ENCODE data around the gene TMEM123. TPM values are rescaled to one million over a fixed set of nuclear protein-coding genes. Genes with fewer than 3 reads are reported as not detected.

The TMEM123 gene
- total RNA-seq, 1 experiment from 2014 or later: 214 TPM

DNA sequence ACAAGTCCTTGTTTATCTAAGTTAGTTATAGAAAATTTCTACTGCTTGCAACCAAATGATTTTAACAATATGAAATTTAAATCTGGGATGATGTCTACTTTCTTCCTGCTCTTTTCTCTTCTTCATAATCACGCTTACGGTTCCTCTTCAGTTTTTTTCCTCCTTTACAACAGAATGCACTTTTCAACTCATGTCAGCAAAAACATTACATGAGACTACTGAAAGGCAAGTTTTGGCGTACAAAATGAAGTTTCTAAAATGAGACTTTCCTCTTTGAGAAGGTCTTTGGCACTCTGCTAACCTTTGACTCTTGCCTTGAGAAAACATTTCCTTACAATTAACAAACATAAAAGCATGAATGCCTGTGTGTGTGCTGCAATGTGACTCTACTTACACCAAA, 23.3 kb downstream of the TMEM123 start:
- Histone ChIP-seq H3K9me3 (ENCODE audit: low read depth, low read length, poor library complexity, severe bottlenecking) (peaks cover 23% of the 10 kb centered on the region), H3K36me3 (ENCODE audit: insufficient read depth, low read length, poor library complexity, severe bottlenecking) (peaks cover 23% of the 10 kb centered on the region), H3K4me3 (ENCODE audit: low read depth, low read length, poor library complexity, severe bottlenecking) (no peak overlapping the region), H3K27ac (ENCODE audit: low read depth, low read length, poor library complexity, severe bottlenecking) (no peak overlapping the region), H3K4me1 (ENCODE audit: insufficient read depth, low read length, poor library complexity, severe bottlenecking) (peaks cover 38% of the 10 kb centered on the region), H3K27me3 (replicated peaks; ENCODE audit: insufficient read depth, low read depth, low read length, poor library complexity) (no peaks in the 10 kb centered on the region)
- CTCF ChIA-PET: no interaction called here
- POLR2A ChIA-PET (ENCODE audit: low non-redundant PET): no interaction called here
- intact Hi-C loops (cut with micrococcal nuclease; ENCODE audit: unreplicated experiment): no loop called here
- no peak for DNase-seq (ENCODE audit: low spot score)
- BruUV-seq (replicated peaks): no TSS peak
- TF ChIP-seq, protein P1, sequence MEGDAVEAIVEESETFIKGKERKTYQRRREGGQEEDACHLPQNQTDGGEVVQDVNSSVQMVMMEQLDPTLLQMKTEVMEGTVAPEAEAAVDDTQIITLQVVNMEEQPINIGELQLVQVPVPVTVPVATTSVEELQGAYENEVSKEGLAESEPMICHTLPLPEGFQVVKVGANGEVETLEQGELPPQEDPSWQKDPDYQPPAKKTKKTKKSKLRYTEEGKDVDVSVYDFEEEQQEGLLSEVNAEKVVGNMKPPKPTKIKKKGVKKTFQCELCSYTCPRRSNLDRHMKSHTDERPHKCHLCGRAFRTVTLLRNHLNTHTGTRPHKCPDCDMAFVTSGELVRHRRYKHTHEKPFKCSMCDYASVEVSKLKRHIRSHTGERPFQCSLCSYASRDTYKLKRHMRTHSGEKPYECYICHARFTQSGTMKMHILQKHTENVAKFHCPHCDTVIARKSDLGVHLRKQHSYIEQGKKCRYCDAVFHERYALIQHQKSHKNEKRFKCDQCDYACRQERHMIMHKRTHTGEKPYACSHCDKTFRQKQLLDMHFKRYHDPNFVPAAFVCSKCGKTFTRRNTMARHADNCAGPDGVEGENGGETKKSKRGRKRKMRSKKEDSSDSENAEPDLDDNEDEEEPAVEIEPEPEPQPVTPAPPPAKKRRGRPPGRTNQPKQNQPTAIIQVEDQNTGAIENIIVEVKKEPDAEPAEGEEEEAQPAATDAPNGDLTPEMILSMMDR (conservative IDR thresholded peaks at IDR 0.05; ENCODE audit: low read depth, low read length): no peak
- no peak for TF ChIP-seq EZH2 (IDR thresholded peaks at IDR 0.05; ENCODE audit: borderline replicate concordance, low read depth, low read length, poor library complexity, severe bottlenecking)

DNA sequence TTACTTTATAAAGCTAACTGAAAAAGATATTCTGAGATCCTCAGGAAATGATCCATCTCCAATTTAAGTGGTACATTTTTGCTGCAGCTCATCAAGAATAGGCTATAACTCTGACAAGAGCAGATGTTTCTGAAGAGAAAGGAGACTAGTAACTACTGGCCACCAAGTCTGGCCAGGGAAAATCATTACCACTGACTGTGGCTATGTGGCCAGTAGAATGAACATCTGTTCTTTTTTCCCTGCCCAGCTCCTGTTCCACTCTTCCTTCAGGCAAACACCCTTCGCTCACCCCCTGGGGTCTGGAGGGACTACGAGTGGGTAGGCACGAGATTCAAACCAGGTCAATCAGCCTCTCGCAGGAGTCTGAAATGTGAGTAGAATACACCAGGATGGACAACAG, 23.9 kb downstream of the TMEM123 start:
- Histone ChIP-seq H3K36me3 (ENCODE audit: insufficient read depth, low read length, poor library complexity, severe bottlenecking) (peaks cover 18% of the 10 kb centered on the region), H3K9me3 (ENCODE audit: low read depth, low read length, poor library complexity, severe bottlenecking) (peaks cover 19% of the 10 kb centered on the region), H3K27me3 (replicated peaks; ENCODE audit: insufficient read depth, low read depth, low read length, poor library complexity) (no peaks in the 10 kb centered on the region), H3K27ac (ENCODE audit: low read depth, low read length, poor library complexity, severe bottlenecking) (no peak overlapping the region), H3K4me1 (ENCODE audit: insufficient read depth, low read length, poor library complexity, severe bottlenecking) (peaks cover 42% of the 10 kb centered on the region), H3K4me3 (ENCODE audit: low read depth, low read length, poor library complexity, severe bottlenecking) (no peak overlapping the region)
- no peak for DNase-seq (ENCODE audit: low spot score)
- ChIA-PET CTCF (no interaction called here), POLR2A (ENCODE audit: low non-redundant PET) (no interaction called here)
- intact Hi-C loops (cut with micrococcal nuclease; ENCODE audit: unreplicated experiment): no loop called here
- TF ChIP-seq, protein P1 (conservative IDR thresholded peaks at IDR 0.05; ENCODE audit: low read depth, low read length): no peak
- TF ChIP-seq EZH2 (IDR thresholded peaks at IDR 0.05; ENCODE audit: borderline replicate concordance, low read depth, low read length, poor library complexity, severe bottlenecking): no peak
- BruUV-seq (replicated peaks): no TSS peak

DNA sequence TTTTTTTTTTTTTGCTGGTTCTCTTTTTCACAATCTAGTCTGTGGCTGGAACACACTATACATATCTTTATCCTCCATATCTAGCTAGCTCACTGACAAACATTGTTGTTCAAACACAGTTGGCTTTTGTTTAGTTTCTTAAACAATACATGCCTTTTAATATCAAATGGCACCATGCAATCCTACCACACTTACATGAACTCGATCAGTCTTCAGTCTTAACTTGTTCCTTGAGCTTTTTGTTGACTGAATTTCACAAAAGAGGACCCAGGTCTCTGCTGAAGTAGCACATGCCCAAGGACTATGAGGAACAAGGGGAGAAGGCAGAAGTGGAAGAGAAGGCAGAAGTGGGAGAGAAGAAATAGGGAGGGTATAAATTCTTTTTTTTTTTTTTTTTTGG, 25.5 kb downstream of the TMEM123 start:
- Histone ChIP-seq H3K9me3 (ENCODE audit: low read depth, low read length, poor library complexity, severe bottlenecking) (peaks cover 5% of the 10 kb centered on the region), H3K27me3 (replicated peaks; ENCODE audit: insufficient read depth, low read depth, low read length, poor library complexity) (no peaks in the 10 kb centered on the region), H3K4me1 (ENCODE audit: insufficient read depth, low read length, poor library complexity, severe bottlenecking) (peaks cover 48% of the 10 kb centered on the region), H3K27ac (ENCODE audit: low read depth, low read length, poor library complexity, severe bottlenecking) (no peak overlapping the region), H3K4me3 (ENCODE audit: low read depth, low read length, poor library complexity, severe bottlenecking) (no peak overlapping the region), H3K36me3 (ENCODE audit: insufficient read depth, low read length, poor library complexity, severe bottlenecking) (peaks cover 6% of the 10 kb centered on the region)
- ChIA-PET CTCF (no interaction called here), POLR2A (ENCODE audit: low non-redundant PET) (no interaction called here)
- BruUV-seq (replicated peaks): no TSS peak
- no peak for TF ChIP-seq EZH2 (IDR thresholded peaks at IDR 0.05; ENCODE audit: borderline replicate concordance, low read depth, low read length, poor library complexity, severe bottlenecking)
- TF ChIP-seq, protein P1 (conservative IDR thresholded peaks at IDR 0.05; ENCODE audit: low read depth, low read length): no peak
- DNase-seq (ENCODE audit: low spot score): no peak
- intact Hi-C loops (cut with micrococcal nuclease; ENCODE audit: unreplicated experiment): no loop called here

Measured in A673 (cell line).